ENCODE measurements around the gene PSMD11.

PSMD11 gene

DNA sequence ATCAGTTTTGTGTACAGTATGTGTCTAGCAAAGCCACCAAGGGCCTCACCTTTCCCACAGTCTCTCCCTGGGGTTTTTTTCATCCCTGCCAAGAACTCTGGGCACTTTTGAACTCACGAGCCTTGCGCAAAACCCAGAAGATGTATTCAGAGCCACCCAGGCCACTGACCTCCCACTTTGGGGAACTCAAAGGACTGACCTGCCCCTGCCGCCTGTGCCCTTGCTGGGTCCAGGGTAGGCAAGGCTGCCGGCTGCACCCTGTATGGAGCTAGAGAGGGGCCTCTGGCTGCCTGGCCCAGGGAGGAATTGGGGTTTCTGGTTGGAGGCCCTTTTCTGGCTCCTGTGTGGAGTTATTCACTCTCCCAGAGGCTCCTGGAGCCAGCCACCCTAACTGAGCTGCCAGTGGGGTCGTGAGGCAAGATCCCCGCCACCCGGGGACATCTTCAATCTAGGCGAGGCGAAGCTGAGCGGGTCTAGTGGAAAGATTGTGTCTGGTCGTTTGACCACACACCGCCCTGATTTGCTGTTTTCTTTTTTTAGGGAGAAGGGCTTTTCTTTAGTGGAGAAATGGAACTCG, 44.4 kb downstream of the PSMD11 start:
- in situ Hi-C loops (cut with MboI; ENCODE audit: low sequenced_read_pairs), result no loop called here

DNA sequence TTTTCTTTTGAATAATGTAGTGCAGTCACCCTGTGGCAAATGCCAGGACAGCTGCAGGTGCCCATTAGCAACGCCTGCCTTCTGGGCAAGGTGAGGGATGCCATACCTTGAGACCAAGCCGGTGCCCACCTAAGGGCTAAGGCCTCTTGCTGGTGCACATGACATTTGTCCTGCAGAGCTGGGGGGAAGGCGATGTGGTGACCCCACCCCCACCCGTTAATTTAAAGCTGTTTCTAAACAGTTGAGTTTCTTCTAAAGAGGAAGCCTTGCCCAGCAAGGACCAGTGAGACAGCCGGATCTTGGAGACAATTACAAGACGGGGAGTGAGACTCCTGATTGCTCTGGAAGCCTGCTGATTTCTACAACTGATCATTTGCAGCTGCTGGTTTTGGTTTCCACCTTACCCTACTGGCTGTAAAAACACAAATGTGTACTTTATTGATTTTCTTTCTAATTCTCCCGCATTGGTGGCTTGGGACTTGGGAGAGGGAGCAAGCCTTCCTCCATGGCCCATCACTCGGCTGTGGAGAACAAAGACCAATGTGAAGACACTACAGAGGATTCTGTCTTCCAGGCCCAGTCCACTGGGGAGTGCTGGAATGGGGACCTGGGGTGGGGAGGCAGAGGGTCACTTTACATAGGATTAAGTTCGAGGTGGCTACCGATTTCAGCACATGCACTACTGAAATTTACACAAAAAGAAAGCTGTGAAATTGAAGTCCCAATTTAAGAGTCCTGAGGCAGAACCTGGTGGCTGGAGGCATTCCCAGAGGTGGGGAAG, 45.2 kb downstream of the PSMD11 start:
- in situ Hi-C loops (cut with MboI; ENCODE audit: low sequenced_read_pairs), result no loop called here

DNA sequence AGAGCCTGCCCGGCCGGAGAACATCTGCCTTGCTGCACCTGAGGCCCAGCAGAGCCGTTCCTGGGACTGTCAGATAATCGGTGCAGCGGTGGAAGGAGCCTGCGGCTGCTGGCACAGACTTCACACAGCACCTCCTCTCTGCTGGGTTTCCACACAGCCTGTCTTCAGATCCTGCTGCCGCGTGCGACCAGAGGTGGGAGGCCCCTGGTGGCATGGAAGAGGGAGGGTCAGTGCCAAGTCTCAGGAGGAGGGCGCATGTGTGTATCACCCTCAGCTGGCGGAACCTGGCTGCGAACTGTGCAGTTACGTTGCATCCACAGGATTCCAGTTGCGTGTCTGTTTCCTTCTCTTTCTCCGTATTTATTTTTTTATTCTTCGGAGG, 45.8 kb downstream of the PSMD11 start:
- in situ Hi-C loops (cut with MboI; ENCODE audit: low sequenced_read_pairs), result no loop called here

DNA sequence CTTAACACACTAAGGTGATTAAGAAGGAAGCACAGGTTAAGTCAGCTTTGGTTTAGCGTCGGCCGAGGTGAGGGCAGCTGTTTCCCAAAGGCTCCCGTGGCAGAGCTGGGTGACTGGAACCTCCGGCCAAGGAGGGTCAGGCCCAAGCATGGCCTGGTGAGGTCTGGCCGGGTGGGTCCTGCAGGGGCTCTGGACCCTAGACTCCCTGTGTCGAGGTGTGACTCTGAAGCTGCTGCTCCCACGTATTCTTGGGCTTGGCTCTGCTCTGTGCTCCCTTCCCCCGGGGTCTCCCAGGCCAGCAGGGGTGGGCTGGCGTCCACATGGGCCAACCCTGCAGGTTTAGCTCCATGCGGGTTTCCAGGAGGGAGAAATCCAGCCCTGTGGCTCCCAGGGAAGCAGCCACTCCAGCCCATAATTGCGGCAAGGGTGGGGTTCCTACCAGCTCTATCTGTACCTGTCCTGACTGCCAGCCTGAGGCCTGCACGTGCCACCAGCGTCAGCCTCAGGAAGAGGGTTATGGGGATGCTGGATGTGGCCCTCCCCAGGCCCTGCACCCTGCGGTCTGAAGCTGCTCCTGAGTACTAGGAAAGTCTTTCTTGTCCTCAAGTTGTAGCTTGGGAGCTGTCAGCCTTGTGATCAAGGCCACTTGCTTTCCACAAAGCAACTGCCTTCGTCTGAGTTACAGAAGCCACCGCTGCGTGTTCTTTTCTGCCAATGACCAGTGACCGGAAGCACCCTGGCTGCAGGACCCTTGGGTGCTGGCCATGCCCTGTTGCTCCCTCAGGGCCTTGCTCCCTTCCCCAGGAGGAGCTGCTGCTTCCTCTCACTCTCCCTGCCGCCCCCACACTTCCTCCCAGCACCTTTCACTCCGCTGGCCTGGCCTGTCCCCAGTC, 47.3 kb downstream of the PSMD11 start:
- in situ Hi-C loops (cut with MboI; ENCODE audit: low sequenced_read_pairs), result no loop called here

DNA sequence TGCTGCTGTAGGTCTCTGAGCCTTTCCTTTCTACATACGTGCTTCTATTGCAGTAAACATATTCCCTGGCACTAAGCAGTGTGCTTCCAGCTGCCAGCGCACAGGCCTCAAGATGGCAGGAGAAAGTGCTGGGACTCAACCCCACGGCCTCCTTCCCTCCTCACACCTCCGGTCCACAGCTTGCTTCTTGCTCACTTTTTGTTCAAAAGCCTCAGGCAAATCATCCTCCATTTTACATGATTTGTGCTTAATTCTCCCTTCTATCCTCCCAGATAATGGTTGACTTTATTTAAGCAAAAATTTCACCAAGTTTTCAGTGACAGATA, 47.9 kb downstream of the PSMD11 start:
- in situ Hi-C loops (cut with MboI; ENCODE audit: low sequenced_read_pairs), result no loop called here

DNA sequence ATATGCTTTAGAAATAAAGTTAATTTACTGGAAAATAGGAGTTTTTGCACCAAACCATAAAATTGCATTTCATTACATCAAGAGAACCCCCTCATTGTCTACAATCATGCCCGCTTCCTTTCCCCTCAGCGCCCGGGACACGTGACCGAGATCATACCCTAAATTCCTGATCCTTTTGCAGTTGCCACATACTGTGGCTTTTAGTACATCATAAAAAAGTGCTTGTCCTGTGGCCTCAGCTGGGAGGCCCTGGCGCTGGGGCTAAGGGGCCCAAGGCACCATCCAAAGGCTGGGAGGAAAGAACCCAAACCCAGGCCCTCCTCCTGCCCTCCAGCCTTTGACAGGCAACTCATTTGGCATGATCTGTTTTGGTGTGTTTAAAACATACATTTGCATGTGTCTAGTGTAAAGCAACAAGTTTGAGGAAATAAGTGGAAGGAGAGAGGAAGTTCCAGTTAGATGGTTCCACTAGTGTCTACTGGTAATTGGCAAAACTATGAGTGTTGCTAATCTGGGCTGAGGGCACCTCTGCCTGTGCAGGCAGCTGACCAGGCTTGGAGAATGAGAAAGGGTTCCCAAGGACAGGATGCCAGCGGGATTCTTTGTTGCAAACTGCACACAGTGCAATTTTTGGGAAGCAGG, 48.5 kb downstream of the PSMD11 start:
- in situ Hi-C loops (cut with MboI; ENCODE audit: low sequenced_read_pairs), result no loop called here

DNA sequence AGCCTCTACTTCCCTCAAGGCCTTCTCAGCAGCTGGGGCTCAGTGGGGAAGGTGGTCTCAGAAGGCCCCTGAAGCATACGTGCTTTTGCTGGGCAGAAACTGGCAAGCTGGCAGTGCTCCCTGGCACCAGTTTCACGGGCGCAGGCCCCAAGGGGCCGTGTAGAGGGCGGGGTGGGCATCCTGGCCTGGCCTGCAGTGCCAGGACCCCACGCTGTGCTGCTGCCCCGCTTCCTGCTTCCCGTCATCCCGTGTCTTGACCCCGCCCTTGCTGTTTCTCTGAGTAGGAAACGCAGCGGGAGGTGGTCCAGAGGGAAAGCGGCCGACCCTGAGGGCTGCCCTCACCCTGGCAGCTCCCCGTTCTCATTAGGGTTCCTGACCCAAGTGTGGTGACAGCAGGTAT, 49.3 kb downstream of the PSMD11 start:
- in situ Hi-C loops (cut with MboI; ENCODE audit: low sequenced_read_pairs), result no loop called here

DNA sequence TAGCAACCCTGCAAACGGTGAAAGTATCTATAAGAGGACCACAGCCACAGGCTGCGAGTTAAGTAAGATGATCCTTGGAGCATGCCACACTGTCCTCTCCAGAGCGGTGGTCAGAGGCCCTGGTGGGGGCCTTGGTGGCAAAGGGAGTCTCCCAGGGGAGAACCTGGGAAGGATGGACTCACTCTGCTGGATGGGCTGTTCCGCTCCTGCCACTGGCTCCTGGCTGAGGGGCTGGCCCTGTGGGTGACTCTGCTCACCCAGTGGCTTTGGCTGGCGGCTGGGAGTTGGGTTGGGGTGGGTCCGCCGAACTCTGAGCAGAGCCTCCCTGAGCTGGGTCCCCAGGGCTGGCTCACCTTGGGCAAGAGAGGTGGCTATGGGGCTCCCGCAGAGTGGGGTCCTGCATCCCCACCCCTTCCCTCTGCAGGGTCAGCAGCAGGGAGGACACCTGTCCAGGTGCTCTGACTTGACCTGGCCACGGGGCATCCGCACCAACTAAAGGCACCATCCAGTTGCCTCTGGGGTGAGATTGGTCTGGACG, 49.7 kb downstream of the PSMD11 start:
- in situ Hi-C loops (cut with MboI; ENCODE audit: low sequenced_read_pairs), result no loop called here

DNA sequence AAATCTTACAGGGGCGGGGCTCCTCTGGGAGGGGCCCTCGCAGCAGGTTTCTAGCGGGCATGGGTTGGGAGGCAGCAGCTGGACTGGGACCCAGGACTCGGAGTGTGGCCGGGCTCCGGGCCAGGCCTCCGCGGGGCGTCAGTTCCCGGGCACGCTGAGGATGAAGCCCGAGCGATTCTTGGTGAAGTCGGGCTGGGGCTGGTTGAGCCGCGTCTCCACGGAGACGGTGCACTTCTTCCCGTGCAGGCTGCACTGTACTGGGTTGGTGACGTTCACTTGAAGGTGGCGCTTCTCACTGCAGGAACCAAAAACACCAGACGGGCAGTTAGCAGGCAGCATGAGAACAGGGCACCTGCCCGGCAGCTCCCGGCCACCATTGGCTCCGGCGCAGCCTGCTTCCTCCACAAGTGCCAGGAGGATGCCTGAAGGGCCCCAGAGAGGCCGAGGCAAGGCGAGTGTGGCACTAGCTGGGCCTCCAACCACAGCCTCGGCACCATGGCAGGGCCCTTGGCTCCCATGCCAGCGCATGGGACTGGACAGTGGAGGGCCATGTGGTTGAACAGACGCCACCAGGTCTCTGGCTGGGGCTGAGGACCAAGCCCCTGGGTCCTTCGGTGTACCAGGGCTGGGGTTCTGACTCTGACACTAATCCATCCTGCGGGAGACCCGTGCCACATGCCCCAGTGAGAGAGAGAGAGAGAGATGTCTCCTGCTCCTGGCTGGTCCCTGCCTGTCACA, 50.5 kb downstream of the PSMD11 start:
- in situ Hi-C loops (cut with MboI; ENCODE audit: low sequenced_read_pairs), result no loop called here

DNA sequence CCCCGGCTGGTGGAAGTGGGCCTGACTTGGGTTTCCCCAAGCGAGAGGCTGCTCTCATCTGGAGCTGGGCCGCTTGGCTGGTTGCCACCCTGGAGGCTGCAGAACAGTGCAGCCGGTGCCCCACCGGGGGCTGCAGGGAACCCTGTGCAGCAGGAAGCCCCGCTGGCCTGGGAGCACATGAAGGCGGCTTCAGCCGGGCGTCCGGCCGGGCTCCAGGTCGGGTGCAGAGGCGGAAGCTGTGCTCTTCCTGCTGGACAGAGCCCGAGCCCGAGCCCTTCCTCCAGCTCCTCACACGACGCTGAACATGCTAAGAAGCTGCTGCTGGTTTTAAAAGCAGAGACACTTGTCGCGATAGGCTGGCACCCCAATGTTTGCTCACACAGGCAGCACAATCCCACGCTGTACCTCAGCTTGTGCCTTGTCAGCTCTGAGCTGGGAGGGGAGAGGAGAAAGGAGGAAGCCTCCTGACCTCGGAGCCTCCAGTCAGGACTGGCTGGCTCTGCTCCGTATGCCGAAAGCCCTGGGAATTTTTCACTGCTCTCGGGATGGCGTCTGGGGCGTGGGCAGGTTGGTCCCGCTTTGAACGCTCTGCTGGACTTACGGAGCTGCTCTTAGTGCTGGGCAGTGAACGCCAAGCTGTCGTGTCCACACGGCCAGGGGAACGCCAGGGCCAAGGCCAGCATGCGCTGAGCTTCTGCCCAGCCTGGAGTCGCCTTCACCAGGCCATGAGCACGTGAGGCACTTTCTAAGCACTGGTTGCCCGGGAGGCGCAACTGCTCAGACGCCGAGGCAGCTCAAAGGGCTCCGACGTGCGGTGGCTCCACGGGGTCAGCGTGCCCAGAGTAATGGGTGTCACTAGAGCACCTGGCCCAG, 51.3 kb downstream of the PSMD11 start:
- in situ Hi-C loops (cut with MboI; ENCODE audit: low sequenced_read_pairs), result no loop called here

DNA sequence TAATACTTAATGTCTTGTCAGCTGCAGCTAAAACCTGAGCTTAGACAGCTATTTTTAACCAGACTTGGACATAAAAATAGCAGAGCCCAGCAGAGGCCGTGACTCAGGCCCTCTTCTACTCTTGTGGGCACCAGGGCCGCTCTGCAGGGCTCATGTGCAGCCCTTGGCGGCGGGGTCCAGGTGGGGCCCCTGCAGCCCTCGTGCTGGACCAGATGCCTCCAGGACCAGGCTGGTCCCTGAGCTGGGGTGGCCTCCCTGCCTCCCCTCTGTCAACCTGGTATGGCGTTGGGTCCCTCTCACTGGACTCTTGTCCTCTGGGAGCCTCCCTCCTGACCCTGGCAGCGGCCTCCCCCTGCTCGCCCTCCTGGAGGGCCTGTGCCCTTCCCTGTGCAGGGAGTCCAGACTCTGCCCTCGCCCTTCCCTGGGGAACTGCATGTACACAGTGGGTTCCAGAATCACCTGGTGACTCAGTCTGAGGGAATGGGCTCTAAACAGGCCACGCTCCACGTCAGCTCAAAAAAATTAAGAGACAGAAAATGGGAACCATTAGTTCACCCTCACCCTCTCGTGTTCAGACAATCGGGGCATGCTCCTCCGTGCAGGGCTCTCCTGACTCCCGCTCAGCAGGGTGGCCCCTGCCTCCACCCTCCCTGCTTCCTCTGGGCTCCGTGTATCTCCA, 52.2 kb downstream of the PSMD11 start:
- in situ Hi-C loops (cut with MboI; ENCODE audit: low sequenced_read_pairs), result no loop called here

DNA sequence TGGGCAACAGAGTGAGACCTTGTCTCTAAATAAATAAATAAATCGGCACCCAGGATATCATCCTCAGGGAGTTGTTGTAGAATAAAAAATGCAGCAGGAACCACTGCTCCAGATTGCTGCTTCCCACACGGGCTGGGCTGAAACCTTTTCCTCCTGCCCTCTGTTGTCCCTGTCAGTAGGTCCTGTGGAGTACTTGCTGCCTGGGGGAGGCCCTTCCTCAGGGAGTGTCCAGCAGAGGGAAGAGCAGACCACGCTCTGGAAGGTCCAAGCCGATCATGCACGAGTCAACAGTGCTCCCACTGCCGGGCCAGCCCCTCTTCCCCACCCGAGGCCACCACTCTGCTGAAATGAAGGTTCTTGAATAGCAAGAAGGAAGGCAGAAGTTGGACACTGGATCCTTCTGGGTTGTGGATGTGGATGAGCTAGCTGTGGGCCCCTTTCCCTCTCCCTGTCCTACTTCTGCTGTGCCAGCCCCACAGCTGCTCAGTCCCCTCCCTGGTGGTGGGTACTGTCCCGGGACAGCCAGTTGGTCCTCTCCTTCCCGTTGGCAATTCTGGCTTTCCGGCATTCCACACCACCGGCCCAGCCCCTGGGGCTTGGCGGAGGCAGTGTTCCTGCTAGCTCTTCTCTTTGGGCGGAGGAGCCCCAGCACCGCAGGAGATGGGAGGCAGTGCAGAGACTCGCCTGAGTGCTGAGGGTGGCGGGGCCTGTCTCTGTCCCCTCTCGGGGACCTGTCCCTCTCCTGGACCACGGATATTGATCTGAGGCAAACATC, 53.3 kb downstream of the PSMD11 start:
- in situ Hi-C loops (cut with MboI; ENCODE audit: low sequenced_read_pairs), result no loop called here

DNA sequence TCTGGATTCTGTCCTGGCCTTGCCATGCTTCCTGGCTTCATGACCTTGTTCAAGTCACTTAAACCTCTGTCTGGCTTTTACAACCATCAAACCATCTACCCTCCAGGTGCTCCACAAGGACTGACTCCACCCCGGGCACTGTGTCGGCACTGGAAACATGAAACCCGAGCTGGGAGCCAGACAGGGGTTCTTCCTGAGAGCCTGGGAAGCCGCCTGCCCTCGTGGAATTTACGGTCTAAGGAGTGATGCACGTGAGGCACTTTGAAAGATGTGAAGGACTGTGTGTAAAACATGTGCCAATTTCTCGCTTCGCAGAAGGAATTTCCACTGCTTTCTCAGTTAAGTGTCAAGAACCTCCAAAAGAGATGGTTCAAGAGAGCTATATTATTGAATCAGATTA, 54.1 kb downstream of the PSMD11 start:
- in situ Hi-C loops (cut with MboI; ENCODE audit: low sequenced_read_pairs), result no loop called here

DNA sequence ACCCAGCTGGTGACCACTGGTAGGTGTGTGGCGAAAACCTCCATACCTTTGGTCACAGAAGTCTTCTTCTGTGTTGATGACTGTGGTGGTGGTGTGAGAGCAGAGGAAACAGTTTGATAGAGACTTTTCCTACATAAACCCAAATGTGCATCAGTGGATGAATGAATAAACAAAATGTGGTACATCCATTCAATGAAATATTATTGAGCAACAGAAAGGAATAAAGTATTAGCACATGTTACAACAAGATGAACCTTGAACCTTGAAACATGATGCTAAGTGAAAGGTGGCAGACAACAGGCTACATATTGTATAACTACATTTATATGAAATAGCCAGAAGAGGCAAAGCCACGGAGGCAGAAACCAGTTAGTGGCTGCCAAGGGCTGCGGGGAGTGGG, 57.7 kb downstream of the PSMD11 start:
- in situ Hi-C loops (cut with MboI; ENCODE audit: low sequenced_read_pairs), result no loop called here

DNA sequence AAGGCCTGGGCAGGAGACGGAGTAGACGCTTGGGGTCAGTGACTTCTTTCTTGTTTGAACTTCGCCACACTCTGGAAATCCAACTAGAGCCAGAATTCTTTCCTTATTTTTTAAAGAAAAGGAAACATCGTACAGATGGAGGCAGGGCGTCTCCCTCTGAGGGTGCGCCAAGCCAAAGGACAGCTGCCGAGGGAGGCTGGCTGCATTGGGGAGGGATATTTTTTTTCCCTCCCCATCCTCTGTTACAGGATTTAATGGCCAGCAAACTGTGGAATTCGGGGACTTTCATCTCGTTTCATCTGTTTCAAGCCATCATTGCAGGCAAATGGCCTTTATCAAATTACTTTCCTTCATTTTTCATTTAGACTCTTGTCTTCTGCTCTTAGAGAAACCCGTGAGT, 58.4 kb downstream of the PSMD11 start:
- in situ Hi-C loops (cut with MboI; ENCODE audit: low sequenced_read_pairs), result no loop called here

DNA sequence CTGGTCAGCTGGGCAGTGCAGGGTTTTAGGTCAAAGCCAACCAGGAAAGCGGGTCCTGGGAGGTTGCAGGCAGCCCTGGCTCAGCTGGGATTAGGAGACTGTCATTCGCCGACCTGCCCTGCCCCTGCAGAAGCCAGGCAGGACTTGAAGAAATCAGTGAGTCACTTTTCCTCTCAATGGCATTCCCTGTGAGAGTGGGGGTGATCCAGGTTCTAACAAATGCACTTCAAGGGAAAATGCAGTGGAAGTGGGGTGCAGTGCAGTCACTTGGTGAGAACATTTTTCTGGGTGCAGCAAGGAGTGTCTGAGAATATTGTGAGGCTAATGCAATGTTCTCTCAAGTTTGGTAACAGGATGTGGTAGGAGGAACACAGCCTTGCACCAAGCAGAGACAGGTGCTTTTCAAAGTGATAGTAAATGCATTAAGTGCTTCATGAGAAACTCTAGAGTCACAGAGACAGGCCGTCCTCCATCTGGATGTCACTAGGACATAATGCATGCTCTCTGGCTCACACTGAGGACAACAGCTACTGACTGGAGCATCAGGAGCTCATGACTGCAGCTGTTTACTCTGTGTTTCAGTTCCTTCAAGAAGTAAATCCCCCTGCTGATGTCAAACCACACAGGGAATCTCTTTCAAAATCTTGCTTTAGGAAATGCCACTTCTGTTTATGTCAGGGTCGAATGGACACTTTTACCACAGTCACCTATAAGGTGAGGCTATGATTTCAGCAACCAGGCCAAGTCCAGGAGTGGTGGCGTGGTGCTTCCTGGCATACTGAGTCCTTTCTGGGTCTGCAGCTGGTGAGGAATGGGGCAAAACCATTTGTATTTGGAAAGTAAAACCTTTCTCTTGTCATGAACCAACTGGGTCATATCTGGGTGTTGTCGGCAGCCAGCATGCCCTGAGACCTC, 59.2 kb downstream of the PSMD11 start:
- in situ Hi-C loops (cut with MboI; ENCODE audit: low sequenced_read_pairs), result no loop called here

Measured in HL-60/S4 treated with phorbol 12-myristate 13-acetate at 8.2 ng/mL for 4 days and 3 days (cell line).